HG03571 (cell line): ENCODE measurements around the gene PAN2.
"Not testable (repeated sequence)": the region's sequence is repeated elsewhere in the genome, so short reads cannot be mapped to it uniquely, and the experiment has no call there.

ENCODE experiments used
- ATAC-seq: cut with Tn5 transposase; IDR thresholded peaks from one replicate; pipeline ENCODE4 v1.9.1; 2021; ENCODE audit not compliant: unreplicated experiment

The PAN2 gene

GRCh38 chr12:56342290-56342689 lies 8.5 kb upstream of the PAN2 start:
- not testable (repeated sequence) for ATAC-seq

- ATAC-seq, result no peak
These were observed 7.8 kb upstream of the PAN2 start for GRCh38 chr12:56341616-56342015.

GRCh38 chr12:56339158-56339422 lies 5.3 kb upstream of the PAN2 start:
- no peak for ATAC-seq

GRCh38 chr12:56338308-56339157 lies 4.7 kb upstream of the PAN2 start, which contains the start of gene IL23A:
TSS of gene IL23A (plus strand) at chr12:56338884. CDS start at chr12:56339045, 161 bp downstream.
- ATAC-seq, result no peak

- ATAC-seq, result no peak
These were observed 4.0 kb upstream of the PAN2 start for GRCh38 chr12:56337753-56338251.

- ATAC-seq, result no peak
These were observed 2.8 kb upstream of the PAN2 start for GRCh38 chr12:56336361-56337167.

GRCh38 chr12:56335527-56335926 lies 1.7 kb upstream of the PAN2 start:
- not testable (repeated sequence) for ATAC-seq

- ATAC-seq, result no peak
These were observed 642 bp upstream of the PAN2 start for GRCh38 chr12:56334490-56334793.

GRCh38 chr12:56333197-56333678 lies 562 bp downstream of the PAN2 start:
- no peak for ATAC-seq

GRCh38 chr12:56332512-56333196 lies 1.1 kb downstream of the PAN2 start:
- no peak for ATAC-seq

- no peak for ATAC-seq
These were observed 2.8 kb downstream of the PAN2 start for GRCh38 chr12:56330936-56331490.

GRCh38 chr12:56326533-56326932 lies 7.3 kb downstream of the PAN2 start:
- ATAC-seq, result no peak

GRCh38 chr12:56326126-56326525 lies 7.7 kb downstream of the PAN2 start:
- no peak for ATAC-seq

GRCh38 chr12:56324206-56324605 lies 9.6 kb downstream of the PAN2 start:
- ATAC-seq, result no peak

GRCh38 chr12:56321610-56322009 lies 12.2 kb downstream of the PAN2 start:
- not testable (repeated sequence) for ATAC-seq

GRCh38 chr12:56321027-56321426 lies 12.8 kb downstream of the PAN2 start:
- no peak for ATAC-seq

GRCh38 chr12:56317675-56318074 lies 16.1 kb downstream of the PAN2 start:
- no peak for ATAC-seq

- ATAC-seq, result peak; percentile 80
These were observed 18.0 kb downstream of the PAN2 start, which contains the start of gene CNPY2 for GRCh38 chr12:56315622-56316473. TSS of gene CNPY2 (minus strand) at chr12:56315988. CDS start at chr12:56315217, 771 bp downstream.

- ATAC-seq, result no peak
These were observed 18.6 kb downstream of the PAN2 start for GRCh38 chr12:56315249-56315621.

- ATAC-seq, result no peak
These were observed 22.8 kb downstream of the PAN2 start for GRCh38 chr12:56311003-56311402.
